Ovary (tissue), 3 donors: ENCODE data around the gene LVRN.

Source experiments
- POLR2A ChIP-seq: fragments of 450-650 bp; IDR thresholded peaks from one replicate; pipeline ENCODE4 v1.6.1; 2017; ENCODE audit warnings: antibody characterized with exemption, mild to moderate bottlenecking, moderate library complexity
- TF ChIP-seq, protein P1 (sequence below), 3 donors: fragments of 450-650 bp in 2 of 3; fragments of 200-600 bp in 1 of 3; IDR thresholded peaks; one replicate each; pipeline versions ENCODE4 v1.5.1 to v1.8.0; 2016 to 2022; ENCODE audit warnings: antibody characterized with exemption in 3 of 3, mild to moderate bottlenecking in 1 of 3
- donor health status: DM: no; HTN: no; CAD: no.

DNA sequence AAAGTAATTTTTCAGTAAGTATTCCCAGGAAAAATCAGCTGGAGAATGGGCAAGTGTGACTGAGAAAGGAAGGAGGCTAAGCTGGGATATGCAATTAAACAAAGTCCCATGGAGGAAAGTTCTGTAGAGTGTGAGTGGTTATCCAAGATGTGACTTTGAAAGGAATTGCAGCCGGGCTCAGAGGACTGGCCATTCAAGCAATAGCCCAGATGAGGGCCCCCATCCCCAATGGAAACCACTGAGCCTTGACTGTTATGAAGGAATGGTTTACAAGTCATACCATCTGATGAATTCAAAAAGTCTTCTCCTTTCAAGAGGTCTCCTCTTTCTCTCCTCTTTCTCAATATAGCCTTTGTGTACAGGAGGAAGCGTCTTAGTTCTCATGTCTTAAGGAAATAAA is 6.5 kb downstream of the LVRN start:
- TF ChIP-seq, protein P1, sequence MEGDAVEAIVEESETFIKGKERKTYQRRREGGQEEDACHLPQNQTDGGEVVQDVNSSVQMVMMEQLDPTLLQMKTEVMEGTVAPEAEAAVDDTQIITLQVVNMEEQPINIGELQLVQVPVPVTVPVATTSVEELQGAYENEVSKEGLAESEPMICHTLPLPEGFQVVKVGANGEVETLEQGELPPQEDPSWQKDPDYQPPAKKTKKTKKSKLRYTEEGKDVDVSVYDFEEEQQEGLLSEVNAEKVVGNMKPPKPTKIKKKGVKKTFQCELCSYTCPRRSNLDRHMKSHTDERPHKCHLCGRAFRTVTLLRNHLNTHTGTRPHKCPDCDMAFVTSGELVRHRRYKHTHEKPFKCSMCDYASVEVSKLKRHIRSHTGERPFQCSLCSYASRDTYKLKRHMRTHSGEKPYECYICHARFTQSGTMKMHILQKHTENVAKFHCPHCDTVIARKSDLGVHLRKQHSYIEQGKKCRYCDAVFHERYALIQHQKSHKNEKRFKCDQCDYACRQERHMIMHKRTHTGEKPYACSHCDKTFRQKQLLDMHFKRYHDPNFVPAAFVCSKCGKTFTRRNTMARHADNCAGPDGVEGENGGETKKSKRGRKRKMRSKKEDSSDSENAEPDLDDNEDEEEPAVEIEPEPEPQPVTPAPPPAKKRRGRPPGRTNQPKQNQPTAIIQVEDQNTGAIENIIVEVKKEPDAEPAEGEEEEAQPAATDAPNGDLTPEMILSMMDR (IDR thresholded peaks at IDR 0.05) = no peak
- no peak for TF ChIP-seq POLR2A
